Endothelial cell of umbilical vein (primary cell): ENCODE data around the gene IL4R. TPM values are rescaled to one million over a fixed set of nuclear protein-coding genes. Genes with fewer than 3 reads are reported as not detected.

Source experiments
- BruUV-seq: library from RNA; stranded (reverse); fragments of 400-500 nt; replicated peaks from 2 replicates; lab custom pipeline; 2021; lab: Mats Ljungman, UMichigan
- CTCF ChIA-PET: fragments of 300-600, 350-600 bp; sonication (Branson Sonifier 250); formaldehyde crosslinking; loops from one replicate; lab custom pipeline; 2021; ENCODE audit warnings: antibody characterized with exemption, inconsistent platforms; lab: Charles Lee
- POLR2A ChIA-PET: fragments of 300-600, 350-600 bp; sonication (Branson Sonifier 250); formaldehyde crosslinking; loops from one replicate; lab custom pipeline; 2021; ENCODE audit warnings: antibody characterized with exemption, inconsistent platforms; lab: Charles Lee
- DNase-seq: peaks from one replicate; pipeline ENCODE4 v3.0.0-alpha.2; 2011; ENCODE audit warnings: low read depth, low spot score
- FAIRE-seq: peaks from 2 replicates; lab custom pipeline; 2011; peaks lifted over from hg19 to GRCh38; lab: Jason Lieb, UNC
- H2AFZ ChIP-seq: 2 replicates; pipeline ENCODE4 v1.6.0; 2012; ENCODE audit warnings: low read depth, low read length, control low read depth, inconsistent platforms
- H3K27ac ChIP-seq: 2 replicates; pipeline ENCODE4 v1.5.1; 2011; ENCODE audit warnings: low read depth, mild to moderate bottlenecking, control low read depth, low read length, moderate library complexity; ENCODE audit not compliant: insufficient read depth
- H3K27me3 ChIP-seq, 2 experiments: 2 replicates each; pipeline versions ENCODE4 v1.6.0 to v1.6.1; 2011; ENCODE audit warnings: low read length in 2 of 2, mixed read lengths in 1 of 2; ENCODE audit not compliant: control insufficient read depth in 2 of 2, insufficient read depth in 2 of 2
- H3K36me3 ChIP-seq, 2 experiments: 2 replicates in 1 of 2; 3 replicates in 1 of 2; pipeline ENCODE4 v1.5.1; 2011; ENCODE audit warnings: low read length in 2 of 2, mild to moderate bottlenecking in 1 of 2, moderate library complexity in 1 of 2; ENCODE audit not compliant: control insufficient read depth in 2 of 2, insufficient read depth in 2 of 2; ENCODE audit errors: extremely low read depth in 1 of 2
- H3K4me1 ChIP-seq: 3 replicates; pipeline ENCODE4 v1.5.1; 2011; ENCODE audit warnings: mild to moderate bottlenecking, low read length; ENCODE audit not compliant: control insufficient read depth, insufficient read depth; ENCODE audit errors: extremely low read depth
- H3K4me2 ChIP-seq: 2 replicates; pipeline ENCODE4 v1.6.1; 2011; ENCODE audit warnings: low read length, control low read depth, mixed read lengths; ENCODE audit not compliant: insufficient read depth
- H3K4me3 ChIP-seq, 3 experiments: fragments of 200-600 bp in 1 of 3; sonication (generic), shearing (Covaris generic) in 1 of 3; replicated peaks in 1 of 3; 2 replicates each; pipeline ENCODE4 v1.5.1; 2011 to 2016; ENCODE audit warnings: control low read depth in 3 of 3, low read length in 3 of 3, mild to moderate bottlenecking in 2 of 3, inconsistent platforms in 1 of 3, low read depth in 1 of 3, moderate library complexity in 1 of 3; ENCODE audit not compliant: insufficient read depth in 1 of 3
- H3K79me2 ChIP-seq: 2 replicates; pipeline ENCODE4 v1.6.0; 2012; ENCODE audit warnings: low read length, inconsistent platforms; ENCODE audit not compliant: control insufficient read depth, insufficient read depth
- H3K9ac ChIP-seq: replicated peaks from 2 replicates; pipeline ENCODE3; 2011; ENCODE audit warnings: low read length, control low read depth; ENCODE audit not compliant: insufficient read depth; ENCODE audit errors: extremely low read depth
- H3K9me1 ChIP-seq: replicated peaks from 3 replicates; pipeline ENCODE4 v1.6.0; 2011; ENCODE audit warnings: mild to moderate bottlenecking, low read length; ENCODE audit not compliant: control insufficient read depth, insufficient read depth; ENCODE audit errors: extremely low read depth
- H3K9me3 ChIP-seq: replicated peaks from 2 replicates; pipeline ENCODE4 v1.5.1; 2012; ENCODE audit warnings: low read length, inconsistent platforms; ENCODE audit not compliant: control insufficient read depth, insufficient read depth
- H4K20me1 ChIP-seq: replicated peaks from 2 replicates; pipeline ENCODE3; 2011; ENCODE audit warnings: mild to moderate bottlenecking, low read length; ENCODE audit not compliant: control insufficient read depth, insufficient read depth; ENCODE audit errors: extremely low read depth
- CTCF ChIP-seq, 2 donors: IDR thresholded peaks; 1 replicate in 1 of 2; 2 replicates in 1 of 2; pipeline ENCODE4 v1.5.1; 2011; ENCODE audit warnings: low read length in 2 of 2, mild to moderate bottlenecking in 2 of 2, moderate library complexity in 2 of 2, control low read depth in 1 of 2, inconsistent platforms in 1 of 2, low read depth in 1 of 2; ENCODE audit not compliant: insufficient read depth in 1 of 2; ENCODE audit errors: extremely low read depth in 1 of 2
- EZH2 ChIP-seq: IDR thresholded peaks from 2 replicates; pipeline ENCODE4 v1.6.1; 2012; ENCODE audit warnings: borderline replicate concordance, low read depth, mild to moderate bottlenecking, moderate library complexity, low read length, inconsistent platforms; ENCODE audit not compliant: severe bottlenecking
- GATA2 ChIP-seq: IDR thresholded peaks from 2 replicates; pipeline ENCODE4 v1.7.0; 2011; ENCODE audit warnings: low read depth, mild to moderate bottlenecking, moderate library complexity, mixed read lengths, low read length; ENCODE audit not compliant: insufficient read length, insufficient read depth
- JUN ChIP-seq: IDR thresholded peaks from 2 replicates; pipeline ENCODE4 v1.6.1; 2011; ENCODE audit warnings: borderline replicate concordance, low read depth; ENCODE audit not compliant: insufficient read length, insufficient read depth
- MYC ChIP-seq: IDR thresholded peaks from one replicate; pipeline ENCODE4 v1.6.1; 2011; ENCODE audit warnings: mild to moderate bottlenecking, low read depth, low read length
- POLR2A ChIP-seq: IDR thresholded peaks from 2 replicates; pipeline ENCODE4 v1.6.1; 2012; ENCODE audit warnings: low read depth, mild to moderate bottlenecking, control low read depth, low read length
- POLR2AphosphoS5 ChIP-seq: IDR thresholded peaks from 2 replicates; pipeline ENCODE4 v1.6.1; 2012; ENCODE audit warnings: low read depth, mild to moderate bottlenecking, control low read depth, low read length, moderate library complexity; ENCODE audit not compliant: insufficient read depth
- dilution Hi-C: fragments of 300-500 bp; cut with MboI; formaldehyde crosslinking; loops from one replicate; pipeline ENCODE4 v1.15.0; 2019; ENCODE audit warnings: low sequenced_read_pairs; ENCODE audit not compliant: extremely low pct_ligation_motif_present
- intact Hi-C: fragments of 100-400 bp; cut with micrococcal nuclease; formaldehyde crosslinking; loops from one replicate; pipeline ENCODE4 v1.10.0; 2022
- polyA plus RNA-seq, 4 experiments: library from polyadenylated mRNA; depleted of rRNA in 3 of 4; stranded (reverse) in 3 of 4; unstranded in 1 of 4; fragments of >200 nt; gene quantifications; 2 replicates each; pipeline versions ENCODE4 v1.2.1 to v1.2.3, GENCODE V29; 2011 to 2012; ENCODE audit warnings: missing spikeins in 1 of 4
- total RNA-seq: library from RNA; stranded (reverse); gene quantifications from 2 replicates; pipeline ENCODE4 v1.2.3, GENCODE V29; 2021

IL4R gene
- total and polyA plus RNA-seq, 2 donors (not counting 3 experiments of a cell fraction or from before 2014, with no cell fraction given): 138 to 139 TPM

GRCh38 chr16:27373312-27373711 is 59.5 kb downstream of the IL4R start:
- CTCF ChIA-PET: interaction anchor here (0.6 to 1.5 kb wide), 5 partner anchors 138 to 220 kb away, joined by 3 to 5 read pairs (median 5); no protein-coding TSS in a partner anchor
- H2AFZ ChIP-seq: no peak overlapping the region
- dilution Hi-C loops: no loop called here

More at GRCh38 chr16:27373312-27373711, 59.5 kb downstream of the IL4R start:
- H3K36me3 ChIP-seq: no peaks in the 10 kb centered on the region
- BruUV-seq: no TSS peak
- H3K9me3 ChIP-seq: no peaks in the 10 kb centered on the region
- DNase-seq (no peak), FAIRE-seq (no peak)
- TF ChIP-seq POLR2AphosphoS5: no peak
- TF ChIP-seq EZH2: no peak
- TF ChIP-seq CTCF (IDR thresholded peaks at IDR 0.05; ENCODE audit: extremely low read depth in 1 of 2, insufficient read depth in 1 of 2, low read depth in 1 of 2, low read length in 2 of 2): no peak
- no peak for TF ChIP-seq GATA2
- TF ChIP-seq POLR2A: no peak
- TF ChIP-seq JUN: no peak
- no peak for TF ChIP-seq MYC
- H3K4me3 ChIP-seq: no peak overlapping the region
- H3K27ac ChIP-seq: no peak overlapping the region
- H3K9me1 ChIP-seq: no peaks in the 10 kb centered on the region
- no peak overlapping the region for H3K9ac ChIP-seq
- intact Hi-C loops: no loop called here
- no peaks in the 10 kb centered on the region for H3K27me3 ChIP-seq
- POLR2A ChIA-PET: no interaction called here
- H3K4me1 ChIP-seq: no peaks in the 10 kb centered on the region
- H4K20me1 ChIP-seq: no peaks in the 10 kb centered on the region
- H3K79me2 ChIP-seq: no peaks in the 10 kb centered on the region
- H3K4me2 ChIP-seq: no peak overlapping the region
